T-helper 1 cell treated with Interleukin-12 subunit alpha and Interleukin-12 subunit beta and Interleukin-4 antibody, amounts not matched to agents 30 μg/mL and 1 μg/mL, for 36 hours (primary cell): Measurements from ENCODE around the gene F12.
"Not testable (repeated sequence)": the region's sequence is repeated elsewhere in the genome, so short reads cannot be mapped to it uniquely, and the experiment has no call there.

Experiments used
- H3K27ac Mint-ChIP-seq: one replicate; pipeline ENCODE4 v1.8.0; 2021; ENCODE audit warnings: mild to moderate bottlenecking, mixed read lengths
- H3K27me3 Mint-ChIP-seq: one replicate; pipeline ENCODE4 v1.8.0; 2021; ENCODE audit warnings: low read depth, mixed read lengths
- H3K36me3 Mint-ChIP-seq: one replicate; pipeline ENCODE4 v1.8.0; 2021; ENCODE audit warnings: low read depth, mixed read lengths
- H3K4me1 Mint-ChIP-seq: one replicate; pipeline ENCODE4 v1.8.0; 2021; ENCODE audit warnings: low read depth, mixed read lengths
- H3K4me3 Mint-ChIP-seq: one replicate; pipeline ENCODE4 v1.8.0; 2021; ENCODE audit warnings: mild to moderate bottlenecking, moderate library complexity, mixed read lengths
- H3K9me3 Mint-ChIP-seq: one replicate; pipeline ENCODE4 v1.8.0; 2021; ENCODE audit warnings: mixed read lengths

F12 gene

DNA sequence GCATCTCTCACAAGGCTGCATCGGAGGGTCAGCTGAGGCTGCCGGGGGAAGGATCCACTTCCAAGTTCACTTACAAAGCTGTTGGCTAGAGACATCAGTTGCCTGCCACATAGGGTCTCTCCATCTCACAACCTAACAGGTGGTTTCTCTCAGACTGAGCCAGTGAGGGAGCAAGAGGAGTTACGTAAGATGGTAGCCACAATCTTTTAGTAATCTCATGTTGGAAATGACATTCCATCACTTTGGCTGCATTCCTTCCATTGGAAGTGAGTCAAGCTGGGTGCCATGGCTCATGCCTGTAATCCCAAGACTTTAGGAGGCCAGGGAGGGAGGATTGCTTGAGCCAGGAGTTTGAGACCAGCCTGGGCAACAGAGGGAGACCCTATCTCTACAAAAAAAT is 9.7 kb upstream of the F12 start:
- no peak overlapping the region for H3K4me3 Mint-ChIP-seq
- no peaks in the 10 kb centered on the region for H3K9me3 Mint-ChIP-seq
- H3K27me3 Mint-ChIP-seq: no peaks in the 10 kb centered on the region
- no peaks in the 10 kb centered on the region for H3K36me3 Mint-ChIP-seq
- no peak overlapping the region for H3K27ac Mint-ChIP-seq
- H3K4me1 Mint-ChIP-seq: peaks cover 4% of the 10 kb centered on the region

DNA sequence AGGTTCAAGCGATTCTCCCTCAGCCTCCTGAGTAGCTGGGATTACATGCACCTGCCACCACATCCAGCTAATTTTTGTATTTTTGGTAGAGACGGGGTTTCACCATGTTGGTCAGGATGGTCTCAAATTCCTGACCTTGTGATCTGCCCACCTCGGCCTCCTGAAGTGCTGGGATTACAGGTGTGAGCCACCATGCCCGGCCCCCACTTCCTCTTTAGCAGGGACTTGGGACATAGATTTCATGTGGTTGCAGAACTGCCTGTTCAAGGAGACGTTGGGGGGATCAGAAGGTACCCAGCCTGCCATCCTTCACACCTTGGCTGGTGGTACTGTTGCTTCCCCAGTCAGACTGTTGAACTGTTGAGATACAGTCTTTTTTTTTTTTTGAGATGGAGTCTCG is 7.7 kb upstream of the F12 start:
- not testable (repeated sequence) for H3K4me1 Mint-ChIP-seq, H3K27ac Mint-ChIP-seq, H3K36me3 Mint-ChIP-seq, H3K27me3 Mint-ChIP-seq, H3K4me3 Mint-ChIP-seq, H3K9me3 Mint-ChIP-seq

DNA sequence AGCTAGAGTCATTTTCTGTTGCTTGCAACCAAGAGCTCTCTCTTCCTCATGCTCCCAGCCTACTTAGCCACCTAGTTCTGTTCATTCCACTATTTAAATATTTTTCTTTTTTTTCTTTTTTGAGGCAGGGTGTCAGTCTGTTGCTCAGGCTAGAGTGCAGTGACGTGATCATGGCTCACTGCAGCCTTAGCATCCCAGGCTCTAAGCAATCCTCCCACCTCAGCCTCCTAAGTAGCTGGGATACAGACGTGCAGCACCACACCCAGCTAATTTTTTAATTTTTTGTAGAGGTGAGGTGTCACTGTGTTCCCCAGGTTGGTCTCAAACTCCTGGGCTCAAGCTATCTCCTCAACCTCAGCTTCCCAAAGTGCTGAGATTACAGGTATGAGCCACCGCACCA is 5.1 kb upstream of the F12 start:
- Mint-ChIP-seq H3K27me3 (no peaks in the 10 kb centered on the region), H3K27ac (no peak overlapping the region)

DNA sequence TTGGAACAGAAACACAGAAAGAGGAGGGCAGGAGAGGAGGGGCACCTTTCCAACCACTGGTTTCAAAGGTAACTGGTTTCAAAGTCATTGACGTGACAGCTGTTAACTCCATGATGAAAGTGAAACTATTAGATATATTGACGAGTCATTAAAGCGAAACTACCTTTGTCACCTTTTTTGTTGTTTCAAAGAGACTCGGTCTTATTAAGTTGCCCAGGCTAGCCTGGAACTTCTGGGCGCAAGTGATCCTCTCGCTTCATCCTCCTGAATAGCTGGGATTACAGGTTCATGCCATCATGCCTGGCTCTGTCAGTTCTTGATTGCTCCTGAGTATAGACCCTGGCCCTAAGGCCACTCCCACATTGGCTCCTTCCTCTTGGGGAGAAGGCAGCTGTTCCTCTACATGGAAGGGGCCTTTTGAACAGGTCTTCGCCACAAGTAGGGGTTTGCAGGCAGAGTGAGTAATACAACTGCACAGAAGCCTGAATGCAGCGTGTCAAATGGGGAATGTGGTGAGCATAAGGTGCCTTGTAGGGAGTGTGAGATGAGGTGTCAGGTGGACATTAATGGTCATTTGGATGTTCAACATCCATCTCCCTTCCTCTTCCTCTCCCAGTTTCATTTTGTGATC is 3.4 kb upstream of the F12 start:
- H3K9me3 Mint-ChIP-seq: no peaks in the 10 kb centered on the region
- H3K4me1 Mint-ChIP-seq: peaks cover 14% of the 10 kb centered on the region
- peaks cover 1% of the 10 kb centered on the region for H3K27me3 Mint-ChIP-seq
- H3K36me3 Mint-ChIP-seq: no peaks in the 10 kb centered on the region
- H3K4me3 Mint-ChIP-seq: no peak overlapping the region
- H3K27ac Mint-ChIP-seq: no peak overlapping the region

More for the DNA sequence above, 5.1 kb upstream of the F12 start:
- H3K36me3 Mint-ChIP-seq: no peaks in the 10 kb centered on the region
- no peaks in the 10 kb centered on the region for H3K9me3 Mint-ChIP-seq
- no peak overlapping the region for H3K4me3 Mint-ChIP-seq
- H3K4me1 Mint-ChIP-seq: peaks cover 14% of the 10 kb centered on the region

DNA sequence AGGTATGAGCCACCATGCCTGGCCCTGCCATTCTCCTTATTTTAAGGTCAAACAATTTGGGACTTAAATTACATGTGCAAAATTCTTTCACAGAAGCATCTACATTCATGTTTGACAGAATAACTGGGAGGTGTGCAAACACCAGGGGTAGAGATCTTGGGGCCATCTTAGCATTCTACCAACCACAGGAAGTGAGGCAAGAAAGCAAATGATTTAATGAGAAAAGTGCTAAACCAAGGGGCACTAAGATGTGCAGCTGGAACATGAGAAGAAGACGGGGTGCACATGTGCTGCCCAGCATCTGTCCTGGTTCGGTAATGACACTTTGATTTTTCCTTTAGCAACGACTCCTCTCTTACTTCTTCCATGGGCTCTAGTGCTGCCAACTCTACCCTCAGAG is 1.2 kb upstream of the F12 start:
- H3K4me1 Mint-ChIP-seq: peaks cover 14% of the 10 kb centered on the region
- peaks cover 19% of the 10 kb centered on the region for H3K27me3 Mint-ChIP-seq
- no peaks in the 10 kb centered on the region for H3K9me3 Mint-ChIP-seq
- no peak overlapping the region for H3K27ac Mint-ChIP-seq
- no peak overlapping the region for H3K4me3 Mint-ChIP-seq
- no peaks in the 10 kb centered on the region for H3K36me3 Mint-ChIP-seq

DNA sequence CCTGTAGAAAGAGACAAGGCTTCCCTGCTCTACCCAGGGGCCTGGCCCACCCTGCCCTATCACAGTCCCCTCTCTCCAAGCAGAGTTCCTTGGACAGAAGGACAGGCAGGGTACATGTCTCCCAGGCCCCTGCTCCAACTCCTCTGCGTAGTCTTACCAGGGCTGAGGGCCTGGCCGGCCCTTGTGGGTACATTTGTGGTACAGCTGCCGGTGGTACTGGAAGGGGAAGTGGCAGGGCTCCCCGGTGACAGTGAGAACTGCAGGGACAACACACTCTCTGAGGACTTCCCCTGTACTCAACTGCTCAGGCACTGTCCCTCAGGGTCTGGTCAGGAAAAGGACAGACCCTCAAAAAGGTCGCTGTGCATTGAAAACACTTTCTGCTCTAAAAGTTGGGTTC is 3.6 kb downstream of the F12 start:
- Mint-ChIP-seq H3K27me3 (peaks cover 51% of the 10 kb centered on the region), H3K36me3 (no peaks in the 10 kb centered on the region), H3K27ac (no peak overlapping the region), H3K4me3 (no peak overlapping the region), H3K9me3 (no peaks in the 10 kb centered on the region), H3K4me1 (peaks cover 16% of the 10 kb centered on the region)

DNA sequence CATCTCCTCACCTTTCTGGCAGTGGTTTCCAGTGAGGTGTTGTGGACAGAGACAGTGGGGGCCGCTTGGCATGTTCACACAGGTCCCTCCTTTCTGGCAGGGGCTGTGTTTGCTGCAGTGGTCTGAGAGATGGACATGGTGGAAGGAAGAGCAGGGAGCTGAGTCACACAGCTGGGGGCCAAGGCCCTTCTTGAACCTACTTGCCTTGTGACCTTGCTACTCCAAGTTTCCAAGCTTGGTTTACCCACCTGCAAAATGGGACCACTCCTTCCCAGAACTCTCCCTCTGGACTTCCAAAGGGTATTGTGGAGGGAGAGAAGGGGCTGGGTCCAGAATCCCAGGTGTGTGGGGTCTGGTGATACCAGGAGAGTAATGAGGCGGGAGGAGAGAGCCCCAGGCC is 4.1 kb downstream of the F12 start:
- H3K27ac Mint-ChIP-seq: no peak overlapping the region

DNA sequence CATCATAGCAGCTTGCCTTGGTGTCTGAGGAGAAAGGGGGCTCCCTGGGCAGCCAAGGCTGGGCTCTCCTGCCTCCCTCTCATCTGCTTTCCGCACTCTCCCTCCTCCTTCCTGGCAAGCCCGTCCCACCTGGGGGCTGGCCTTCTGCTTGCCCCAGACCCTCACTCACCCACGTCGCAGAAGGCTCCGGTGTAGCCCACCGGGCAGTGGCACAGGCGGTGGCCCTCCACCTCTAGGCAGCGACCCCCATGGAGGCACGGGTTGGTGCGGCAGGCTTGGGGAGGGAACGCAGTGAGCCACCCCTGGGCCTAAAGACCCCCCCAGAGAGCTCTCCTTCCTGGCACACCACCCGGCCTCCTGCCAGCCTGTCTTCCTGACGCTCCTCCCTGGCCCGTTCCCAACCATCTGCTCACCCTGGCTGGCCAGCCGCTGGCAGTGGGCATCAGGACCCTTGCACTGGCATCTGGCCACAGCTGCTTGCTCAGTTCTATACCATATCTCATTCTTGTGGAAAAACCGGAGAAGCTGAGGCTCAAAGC is 4.7 kb downstream of the F12 start:
- no peaks in the 10 kb centered on the region for H3K36me3 Mint-ChIP-seq
- H3K9me3 Mint-ChIP-seq: no peaks in the 10 kb centered on the region
- H3K4me1 Mint-ChIP-seq: peaks cover 11% of the 10 kb centered on the region
- H3K27ac Mint-ChIP-seq: no peak overlapping the region
- peak overlapping the region; percentile 28 for H3K4me3 Mint-ChIP-seq
- peaks cover 51% of the 10 kb centered on the region for H3K27me3 Mint-ChIP-seq

More for the DNA sequence above, 4.1 kb downstream of the F12 start:
- Mint-ChIP-seq H3K36me3 (no peaks in the 10 kb centered on the region), H3K4me3 (peak overlapping the region; percentile 28), H3K27me3 (peaks cover 51% of the 10 kb centered on the region), H3K4me1 (peaks cover 11% of the 10 kb centered on the region), H3K9me3 (no peaks in the 10 kb centered on the region)

DNA sequence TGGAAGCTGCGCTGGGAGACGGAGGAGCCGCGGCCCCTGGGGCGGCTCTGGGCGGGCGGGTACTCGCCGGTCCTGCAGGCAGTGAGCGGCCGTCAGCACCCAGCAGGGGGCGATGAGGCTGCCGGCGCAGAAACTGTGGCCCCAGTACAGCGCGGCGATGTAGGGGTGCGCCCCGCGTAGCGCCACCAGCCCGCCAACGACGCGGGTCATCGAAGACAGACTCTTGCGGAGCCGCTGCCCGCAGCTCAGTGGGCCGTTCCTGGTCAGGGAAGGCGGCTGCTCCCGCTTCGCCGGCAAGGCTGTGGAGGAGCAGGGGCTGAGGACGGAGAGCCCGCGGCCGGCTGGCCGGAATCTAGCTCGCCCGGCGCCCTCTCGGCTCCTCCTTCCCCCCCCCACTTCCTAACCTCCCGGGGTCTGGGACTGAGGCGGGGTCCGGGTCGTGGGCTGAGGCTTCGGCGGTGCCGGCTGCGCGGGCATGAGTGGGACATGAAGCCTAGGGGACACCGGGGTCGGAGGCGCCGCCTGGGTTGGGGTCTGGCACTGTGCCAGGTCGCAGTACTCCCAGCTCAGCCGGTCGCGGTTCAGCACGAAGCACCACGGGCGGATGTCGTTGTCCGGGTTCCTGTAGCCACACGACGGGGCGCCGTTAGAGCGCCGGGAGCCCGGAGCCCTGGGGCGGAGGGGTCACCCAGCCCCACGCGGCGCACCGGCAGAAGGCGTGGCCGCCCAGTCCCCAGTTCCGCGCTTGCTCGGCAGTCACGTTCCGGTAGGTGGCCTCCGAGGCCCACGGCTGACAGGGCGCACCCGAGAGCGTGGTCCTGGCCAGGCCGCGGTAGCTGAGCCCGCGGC is 5.3 kb downstream of the F12 start:
- Mint-ChIP-seq H3K27ac (no peak overlapping the region), H3K9me3 (no peaks in the 10 kb centered on the region), H3K4me3 (peak overlapping the region; percentile 77), H3K4me1 (peaks cover 11% of the 10 kb centered on the region), H3K36me3 (no peaks in the 10 kb centered on the region), H3K27me3 (peaks cover 51% of the 10 kb centered on the region)

DNA sequence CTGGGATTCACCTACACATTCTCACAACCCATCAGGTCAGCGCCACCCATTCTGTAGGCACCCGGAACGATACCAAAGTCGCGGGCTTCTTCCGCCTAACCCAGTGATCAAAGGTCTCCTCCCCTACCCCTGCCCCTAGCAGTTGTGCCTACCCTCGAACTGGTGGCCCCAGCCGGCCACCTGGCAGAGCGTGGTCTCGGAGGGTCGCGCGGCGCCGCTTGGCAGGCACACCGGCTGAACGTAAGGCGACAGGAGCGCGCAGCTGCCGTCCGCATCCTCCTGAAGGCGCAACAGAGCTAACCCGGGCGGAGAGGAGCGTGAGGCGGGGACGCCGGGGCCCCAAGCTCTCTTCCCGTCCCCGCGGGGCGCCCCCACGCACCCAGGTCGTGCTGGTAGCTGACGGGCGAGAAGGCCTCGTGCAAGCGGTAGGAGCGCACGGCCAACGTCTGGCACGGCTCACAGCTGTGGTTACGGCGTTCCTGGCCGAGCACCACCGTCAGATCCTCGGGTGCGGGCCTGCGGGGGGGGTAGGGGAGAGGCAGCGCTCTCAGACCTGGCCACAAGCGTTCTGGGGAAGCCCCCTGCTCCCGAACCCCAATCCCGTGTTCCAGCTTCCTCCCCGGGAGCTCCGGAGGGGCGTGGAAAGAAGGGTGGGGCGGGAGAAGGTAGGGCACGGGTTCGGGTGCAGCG is 6.1 kb downstream of the F12 start:
- Mint-ChIP-seq H3K27me3 (peaks cover 56% of the 10 kb centered on the region), H3K4me1 (peaks cover 11% of the 10 kb centered on the region), H3K27ac (no peak overlapping the region), H3K4me3 (peak overlapping the region; percentile 77), H3K36me3 (no peaks in the 10 kb centered on the region), H3K9me3 (no peaks in the 10 kb centered on the region)

DNA sequence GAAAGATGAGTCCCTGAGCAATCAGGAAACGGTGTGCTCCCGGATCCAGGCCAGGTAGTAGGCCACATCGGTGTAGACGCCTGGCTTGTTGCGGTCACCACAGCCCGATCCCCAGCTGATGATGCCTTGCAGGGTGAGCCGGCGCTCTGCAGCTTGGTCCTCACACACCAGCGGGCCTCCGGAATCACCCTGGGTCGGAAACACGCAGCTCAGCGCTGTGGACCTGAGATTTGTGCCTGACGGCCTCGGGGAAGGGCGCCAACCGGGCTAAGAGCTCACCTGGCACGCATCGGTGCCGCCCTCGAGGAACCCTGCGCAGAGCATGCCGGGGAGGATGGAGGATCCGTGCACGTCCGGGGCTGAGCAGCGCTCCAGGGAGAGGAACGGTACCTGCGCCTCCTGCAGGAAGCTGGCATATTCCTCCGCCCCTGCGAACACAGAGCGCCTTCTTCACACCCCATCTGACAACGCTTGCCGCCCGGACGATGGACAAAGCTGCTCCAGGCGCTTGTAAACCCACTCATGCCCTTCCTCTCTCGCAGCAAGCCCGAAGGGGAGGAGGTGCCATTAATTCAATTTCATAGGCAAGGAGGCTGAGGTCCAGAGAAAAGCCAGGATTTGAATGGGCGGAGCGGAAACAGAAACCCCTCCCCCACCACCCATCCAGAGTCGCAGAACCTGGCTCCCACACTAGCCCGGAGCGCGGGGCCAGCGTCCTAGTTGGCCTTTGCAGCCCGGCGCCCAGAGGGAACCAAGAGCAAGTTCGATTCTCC is 6.9 kb downstream of the F12 start:
- Mint-ChIP-seq H3K36me3 (no peaks in the 10 kb centered on the region), H3K27ac (no peak overlapping the region), H3K4me3 (peak overlapping the region; percentile 77), H3K4me1 (peaks cover 11% of the 10 kb centered on the region), H3K27me3 (peaks cover 52% of the 10 kb centered on the region), H3K9me3 (no peaks in the 10 kb centered on the region)

DNA sequence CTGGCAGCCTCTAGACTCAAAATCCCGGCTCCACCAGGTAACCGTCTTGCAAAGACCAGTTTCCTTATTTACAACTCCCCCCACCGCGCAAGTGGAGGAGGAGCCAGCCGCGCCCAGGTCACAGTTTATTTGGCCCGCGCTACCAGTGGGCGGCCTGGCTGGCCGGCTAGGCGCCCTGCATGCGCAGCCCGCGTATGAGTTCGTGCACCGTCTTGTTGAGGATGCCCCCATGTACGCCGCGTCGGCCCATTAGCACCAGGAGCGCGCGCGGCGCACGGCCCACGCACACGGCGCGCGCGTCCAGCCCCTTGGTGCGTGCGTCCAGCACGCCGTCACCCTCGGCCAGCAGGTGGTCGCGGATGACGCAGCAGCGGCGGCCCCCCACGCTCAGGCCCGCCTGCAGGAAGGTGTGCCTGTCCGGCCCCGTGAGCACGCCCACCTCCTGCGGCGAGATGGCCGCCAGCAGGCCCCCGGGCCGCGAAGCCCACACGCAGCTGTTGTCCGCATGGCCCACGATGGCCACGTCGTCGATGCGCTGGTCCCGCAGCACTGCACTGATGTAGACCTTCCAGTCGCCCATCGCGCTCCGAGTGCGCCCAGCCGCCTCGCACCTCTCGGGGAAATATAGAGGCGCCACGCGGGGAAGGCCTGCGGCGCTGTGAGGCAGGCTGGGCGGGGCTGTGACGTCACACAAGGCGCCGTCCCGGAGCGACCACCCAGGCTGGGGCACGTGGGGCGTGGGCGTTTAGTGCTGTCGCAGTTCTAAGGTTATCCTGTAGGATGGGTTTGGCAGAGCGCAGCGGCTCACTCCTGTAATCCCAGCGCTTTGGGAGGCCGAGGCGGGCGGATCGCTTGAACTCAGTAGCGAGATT is 9.1 kb downstream of the F12 start, which contains the start of gene PFN3:
Gene PFN3, minus strand, starts transcription at position 665 of the 872 bp plus-strand sequence. Its CDS starts 85 bp downstream, at position 580.
- Mint-ChIP-seq H3K36me3 (no peaks in the 10 kb centered on the region), H3K9me3 (no peaks in the 10 kb centered on the region), H3K4me1 (peaks cover 11% of the 10 kb centered on the region), H3K27ac (no peak within 1 kb of the TSS), H3K4me3 (no peak within 1 kb of the TSS), H3K27me3 (peaks cover 42% of the 10 kb centered on the region)

DNA sequence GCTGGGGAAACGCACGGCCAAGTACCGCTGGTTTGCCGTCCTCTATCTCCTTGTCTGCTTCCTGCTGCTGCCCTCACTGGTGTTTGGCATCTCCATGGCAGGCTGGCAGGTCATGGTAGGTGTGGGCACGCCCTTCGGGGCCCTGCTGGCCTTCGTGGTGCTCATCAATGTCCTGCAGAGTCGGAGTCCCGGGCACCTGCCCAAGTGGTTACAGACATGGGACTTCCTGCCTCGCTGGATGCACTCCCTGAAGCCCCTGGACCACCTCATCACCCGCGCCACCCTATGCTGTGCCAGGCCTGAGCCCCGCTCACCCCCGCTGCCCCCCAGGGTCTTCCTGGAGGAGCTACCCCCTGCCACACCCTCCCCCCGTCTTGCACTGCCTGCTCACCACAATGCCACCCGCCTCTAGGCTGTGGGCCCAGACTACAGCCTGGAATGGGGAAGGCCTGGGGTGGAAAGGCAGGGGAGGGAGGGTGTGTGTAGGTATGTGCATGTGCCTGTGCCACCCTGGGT is 11.4 kb downstream of the F12 start:
- H3K27me3 Mint-ChIP-seq: peaks cover 32% of the 10 kb centered on the region
- no peaks in the 10 kb centered on the region for H3K9me3 Mint-ChIP-seq
- peaks cover 5% of the 10 kb centered on the region for H3K4me1 Mint-ChIP-seq
- no peak overlapping the region for H3K27ac Mint-ChIP-seq
- H3K4me3 Mint-ChIP-seq: no peak overlapping the region
- H3K36me3 Mint-ChIP-seq: no peaks in the 10 kb centered on the region
